DND-41 (cell line): ENCODE measurements around the gene IQSEC1.

Experiments
- CTCF ChIP-seq: IDR thresholded peaks from 2 replicates; pipeline ENCODE4 v1.5.1; 2012; ENCODE audit warnings: borderline replicate concordance, low read length, moderate library complexity, mild to moderate bottlenecking; ENCODE audit not compliant: poor library complexity, severe bottlenecking; ENCODE audit errors: extremely low read depth
- EZH2 ChIP-seq: IDR thresholded peaks from 3 replicates; pipeline ENCODE4 v1.6.1; 2012; ENCODE audit warnings: borderline replicate concordance, low read depth, mild to moderate bottlenecking, moderate library complexity, low read length, inconsistent platforms; ENCODE audit not compliant: severe bottlenecking

- TF ChIP-seq CTCF (no peak), EZH2 (no peak)
Measured at GRCh38 chr3:13096356-13096755, 23.1 kb upstream of the IQSEC1 start.
